HEK293 (cell line): ENCODE data around the gene DYDC1.
A peak's percentile ranks its signal among the peaks of the same experiment; 100 is the strongest.

Source experiments
- CTCF ChIA-PET: fragments of 350-600 bp; formaldehyde crosslinking; extraction: SDS; loops from one replicate; lab custom pipeline; 2021; ENCODE audit warnings: antibody characterized with exemption; lab: Yijun Ruan, JAX
- POLR2A ChIA-PET: fragments of 300-600 bp; formaldehyde crosslinking; extraction: SDS; loops from one replicate; lab custom pipeline; 2020; ENCODE audit warnings: antibody characterized with exemption, inconsistent platforms; lab: Yijun Ruan, JAX
- H3K27ac ChIP-seq: fragments of 200-500 bp; sonication (Bioruptor generic); 2 replicates; pipeline ENCODE4 v1.5.1; 2014; ENCODE audit warnings: low read depth, low read length, control low read depth, inconsistent platforms; ENCODE audit errors: extremely low read depth
- H3K36me3 ChIP-seq, 2 experiments: fragments of 200-500 bp in 1 of 2; sonication (Bioruptor generic) in 1 of 2; 1 replicate in 1 of 2; 2 replicates in 1 of 2; pipeline ENCODE4 v1.5.1; 2014 to 2017; ENCODE audit warnings: inconsistent platforms in 2 of 2, low read length in 2 of 2; ENCODE audit not compliant: control insufficient read depth in 2 of 2, insufficient read depth in 1 of 2
- H3K4me1 ChIP-seq: fragments of 200-500 bp; sonication (Bioruptor generic); 2 replicates; pipeline ENCODE4 v1.5.1; 2014; ENCODE audit warnings: mild to moderate bottlenecking, low read length, inconsistent platforms; ENCODE audit not compliant: control insufficient read depth, insufficient read depth
- H3K4me3 ChIP-seq: 2 replicates; pipeline ENCODE4 v1.5.1; 2011; ENCODE audit warnings: low read depth, mild to moderate bottlenecking, control low read depth, low read length, moderate library complexity
- H3K9me3 ChIP-seq: fragments of 200-500 bp; sonication (Bioruptor generic); 2 replicates; pipeline ENCODE4 v1.5.1; 2014; ENCODE audit warnings: low read depth, low read length, inconsistent platforms; ENCODE audit not compliant: control insufficient read depth, insufficient read depth
- BCL6B ChIP-seq: fragments of 450-650 bp; formaldehyde crosslinking; IDR thresholded peaks from 2 replicates; pipeline ENCODE4 v1.5.1; 2017; ENCODE audit warnings: missing biosample characterization, missing genetic modification characterization
- ELK4 ChIP-seq: IDR thresholded peaks from 2 replicates; pipeline ENCODE4 v1.6.1; 2011; ENCODE audit warnings: mild to moderate bottlenecking, low read depth, low read length, borderline replicate concordance
- HIC1 ChIP-seq: fragments of 450-650 bp; formaldehyde crosslinking; IDR thresholded peaks from 2 replicates; pipeline ENCODE4 v1.5.1; 2016; ENCODE audit warnings: missing biosample characterization, missing genetic modification characterization
- KLF10 ChIP-seq: fragments of 450-650 bp; IDR thresholded peaks from 2 replicates; pipeline ENCODE4 v1.5.1; 2018; ENCODE audit warnings: missing biosample characterization, mild to moderate bottlenecking, missing genetic modification characterization
- PRDM4 ChIP-seq: fragments of 450-650 bp; formaldehyde crosslinking; IDR thresholded peaks from 2 replicates; pipeline ENCODE4 v1.5.1; 2017; ENCODE audit warnings: missing biosample characterization, missing genetic modification characterization
- RBAK ChIP-seq: fragments of 450-650 bp; formaldehyde crosslinking; IDR thresholded peaks from 2 replicates; pipeline ENCODE4 v1.5.1; 2016; ENCODE audit warnings: missing biosample characterization, missing genetic modification characterization
- SP7 ChIP-seq: fragments of 450-650 bp; formaldehyde crosslinking; IDR thresholded peaks from 2 replicates; pipeline ENCODE4 v1.5.1; 2016; ENCODE audit warnings: missing biosample characterization, missing genetic modification characterization
- ZFP37 ChIP-seq: fragments of 450-650 bp; formaldehyde crosslinking; IDR thresholded peaks from 2 replicates; pipeline ENCODE4 v1.5.1; 2016; ENCODE audit warnings: missing biosample characterization, missing genetic modification characterization
- ZNF10 ChIP-seq: fragments of 450-650 bp; formaldehyde crosslinking; IDR thresholded peaks from 2 replicates; pipeline ENCODE4 v1.5.1; 2017; ENCODE audit warnings: missing biosample characterization, missing genetic modification characterization
- ZNF138 ChIP-seq: fragments of 450-650 bp; formaldehyde crosslinking; IDR thresholded peaks from 2 replicates; pipeline ENCODE4 v1.5.1; 2016; ENCODE audit warnings: missing biosample characterization, missing genetic modification characterization, borderline replicate concordance
- ZNF18 ChIP-seq: fragments of 450-650 bp; formaldehyde crosslinking; IDR thresholded peaks from 2 replicates; pipeline ENCODE4 v1.5.1; 2016; ENCODE audit warnings: missing biosample characterization, missing genetic modification characterization
- ZNF19 ChIP-seq: fragments of 450-650 bp; formaldehyde crosslinking; IDR thresholded peaks from 2 replicates; pipeline ENCODE4; 2016; ENCODE audit warnings: missing biosample characterization, missing genetic modification characterization, low read depth
- ZNF341 ChIP-seq: fragments of 450-650 bp; formaldehyde crosslinking; IDR thresholded peaks from 2 replicates; pipeline ENCODE4; 2016; ENCODE audit warnings: low read depth, missing biosample characterization, missing genetic modification characterization
- ZNF585B ChIP-seq: fragments of 450-650 bp; formaldehyde crosslinking; IDR thresholded peaks from 2 replicates; pipeline ENCODE4 v1.5.1; 2016; ENCODE audit warnings: missing biosample characterization, missing genetic modification characterization
- ZNF629 ChIP-seq: fragments of 450-650 bp; formaldehyde crosslinking; IDR thresholded peaks from 2 replicates; pipeline ENCODE4 v1.5.1; 2017; ENCODE audit warnings: missing biosample characterization, missing genetic modification characterization
- ZNF791 ChIP-seq: fragments of 450-650 bp; formaldehyde crosslinking; IDR thresholded peaks from 2 replicates; pipeline ENCODE4 v1.5.1; 2016; ENCODE audit warnings: missing biosample characterization, missing genetic modification characterization
- ZSCAN23 ChIP-seq: fragments of 450-650 bp; formaldehyde crosslinking; IDR thresholded peaks from 2 replicates; pipeline ENCODE4 v1.5.1; 2016; ENCODE audit warnings: missing biosample characterization, missing genetic modification characterization

The DYDC1 gene

GRCh38 chr10:80356563-80356988 is at the start of gene DYDC1, which contains the start of gene DYDC2 (continued):
- TF ChIP-seq KLF10: no peak

GRCh38 chr10:80406204-80406603 is 49.6 kb upstream of the DYDC1 start:
- no peak for TF ChIP-seq PRDM4 (tag by site-specific recombination)
- TF ChIP-seq ZNF585B (tag by site-specific recombination): no peak
- no peak for TF ChIP-seq ZNF18 (tag by site-specific recombination)
- no peak for TF ChIP-seq ZNF629 (tag by site-specific recombination)
- no peak for TF ChIP-seq HIC1 (tag by site-specific recombination)
- no peak for TF ChIP-seq BCL6B
- TF ChIP-seq ZSCAN23 (tag by site-specific recombination): no peak
- no peak for TF ChIP-seq SP7
- no peak for TF ChIP-seq ZNF19
- TF ChIP-seq ZFP37 (tag by site-specific recombination): no peak
- TF ChIP-seq ZNF10: no peak
- ChIA-PET POLR2A (no interaction called here), CTCF (interaction anchor here (1.1 to 1.5 kb wide), 2 partner anchors 38 to 258 kb away, joined by 3 read pairs; no protein-coding TSS in a partner anchor)
- Histone ChIP-seq H3K4me1 (peaks cover 5% of the 10 kb centered on the region), H3K27ac (no peak overlapping the region), H3K4me3 (no peak overlapping the region), H3K9me3 (no peaks in the 10 kb centered on the region), H3K36me3 (peaks cover 0 to 3% of the 10 kb centered on the region in 2 experiments; a peak in 1 of 3 replicates)

GRCh38 chr10:80405626-80406025 is 49.1 kb upstream of the DYDC1 start:
- TF ChIP-seq ELK4 (no peak), ZNF341 (no peak), ZNF138 (tag by site-specific recombination) (no peak), RBAK (tag by site-specific recombination) (no peak), SP7 (no peak), ZNF10 (peak; percentile 88), ZNF791 (tag by site-specific recombination) (no peak)
- ChIA-PET POLR2A (no interaction called here), CTCF (interaction anchor here (0.6 to 1.5 kb wide), 3 partner anchors 17 to 259 kb away, joined by 3 read pairs; no protein-coding TSS in a partner anchor)
- Histone ChIP-seq H3K9me3 (no peaks in the 10 kb centered on the region), H3K4me1 (no peaks in the 10 kb centered on the region; the same call in none of the 2 replicates), H3K4me3 (no peak overlapping the region), H3K27ac (no peak overlapping the region), H3K36me3 (peaks cover 0 to 3% of the 10 kb centered on the region in 2 experiments; a peak in 1 of 3 replicates)
